Globus pallidus (tissue), 1 donor: ENCODE data around the gene ZFP36L2.
A peak's percentile ranks its signal among the peaks of the same experiment; 100 is the strongest.

Source experiments
- DNase-seq: peaks from one replicate; pipeline ENCODE4 v3.0.0-alpha.2; 2015; ENCODE audit warnings: low spot score

ZFP36L2 gene

GRCh38 chr2:43223521-43224001, 2.8 kb downstream of the ZFP36L2 start:
- DNase-seq, result peak; percentile 50

- peak; percentile 51 for DNase-seq
Measured at GRCh38 chr2:43222475-43223309, 3.7 kb downstream of the ZFP36L2 start.

- peak; percentile 95 for DNase-seq
Measured at GRCh38 chr2:43221763-43222474, 4.5 kb downstream of the ZFP36L2 start.

- DNase-seq, result peak; percentile 47
Measured at GRCh38 chr2:43221124-43221762, 5.2 kb downstream of the ZFP36L2 start.

GRCh38 chr2:43220760-43221123, 5.7 kb downstream of the ZFP36L2 start:
- no peak for DNase-seq

- peak; percentile 85 for DNase-seq
Measured at GRCh38 chr2:43220229-43220751, 6.1 kb downstream of the ZFP36L2 start.

- peak; percentile 88 for DNase-seq
Measured at GRCh38 chr2:43219383-43220228, 6.8 kb downstream of the ZFP36L2 start.

GRCh38 chr2:43218702-43219382, 7.6 kb downstream of the ZFP36L2 start:
- no peak for DNase-seq

- DNase-seq, result no peak
Measured at GRCh38 chr2:43218155-43218701, 8.2 kb downstream of the ZFP36L2 start.

- DNase-seq, result no peak
Measured at GRCh38 chr2:43217228-43218154, 8.9 kb downstream of the ZFP36L2 start.

- DNase-seq, result no peak
Measured at GRCh38 chr2:43216629-43217028, 9.8 kb downstream of the ZFP36L2 start.

GRCh38 chr2:43215673-43216255, 10.6 kb downstream of the ZFP36L2 start:
- no peak for DNase-seq

GRCh38 chr2:43214253-43214652, 12.2 kb downstream of the ZFP36L2 start:
- no peak for DNase-seq

GRCh38 chr2:43212931-43213330, 13.5 kb downstream of the ZFP36L2 start:
- peak; percentile 57 for DNase-seq

GRCh38 chr2:43212216-43212835, 14.1 kb downstream of the ZFP36L2 start:
- DNase-seq, result no peak

- no peak for DNase-seq
Measured at GRCh38 chr2:43210467-43211303, 15.7 kb downstream of the ZFP36L2 start.

GRCh38 chr2:43210125-43210466, 16.3 kb downstream of the ZFP36L2 start:
- no peak for DNase-seq

GRCh38 chr2:43209204-43209717, 17.1 kb downstream of the ZFP36L2 start:
- no peak for DNase-seq
